Brain microvascular endothelial cell (primary cell): ENCODE measurements around the gene DMTF1.
"Not testable (repeated sequence)": the region's sequence is repeated elsewhere in the genome, so short reads cannot be mapped to it uniquely, and the experiment has no call there.

Source experiments
- DNase-seq: peaks from one replicate; pipeline ENCODE4 v3.0.0-alpha.2; 2020
- H3K27ac ChIP-seq: fragments of 250-450 bp; sonication (Bioruptor Pico); 2 replicates; pipeline ENCODE4 v1.5.1; 2020; ENCODE audit warnings: mild to moderate bottlenecking, moderate library complexity
- H3K27me3 ChIP-seq: fragments of 250-450 bp; sonication (Bioruptor Pico); replicated peaks from 2 replicates; pipeline ENCODE4 v1.5.1; 2020; ENCODE audit warnings: mild to moderate bottlenecking
- H3K36me3 ChIP-seq: fragments of 250-450 bp; sonication (Bioruptor Pico); replicated peaks from 2 replicates; pipeline ENCODE4 v1.5.1; 2020; ENCODE audit warnings: mild to moderate bottlenecking
- H3K4me3 ChIP-seq: 2 replicates; pipeline ENCODE4 v1.5.1; 2011; ENCODE audit warnings: low read depth, mild to moderate bottlenecking, control low read depth, low read length, moderate library complexity
- in situ Hi-C: cut with HindIII; loops from 2 replicates; pipeline ENCODE4 v1.10.0; 2017; ENCODE audit warnings: low sequenced_read_pairs, low pct_ligation_motif_present
- TF ChIP-seq, protein P1 (sequence below): IDR thresholded peaks from 2 replicates; pipeline ENCODE4 v1.5.1; 2011; ENCODE audit warnings: low read depth, mild to moderate bottlenecking, moderate library complexity, low read length, control low read depth, inconsistent platforms; ENCODE audit errors: missing control alignments

DMTF1 gene

DNA sequence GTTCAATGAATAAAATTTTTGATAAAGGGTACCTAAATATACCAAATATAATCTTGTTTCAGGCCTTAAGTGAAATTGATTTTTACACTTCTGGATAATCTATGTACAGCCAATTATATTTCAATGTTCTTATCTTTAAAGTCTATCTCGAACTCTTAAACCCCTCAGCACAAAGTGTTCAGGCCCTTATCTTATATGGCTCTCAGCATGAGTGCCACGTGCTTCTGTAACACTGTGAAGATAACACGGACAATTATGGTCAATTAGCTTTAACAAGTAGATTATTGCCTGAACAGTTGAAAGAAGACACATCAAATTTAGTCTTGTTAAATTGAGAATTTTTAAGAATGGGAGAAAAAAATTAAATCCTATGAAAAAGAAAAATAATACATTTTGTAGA is 40.4 kb upstream of the DMTF1 start:
- no peak overlapping the region for H3K4me3 ChIP-seq
- no peaks in the 10 kb centered on the region for H3K27me3 ChIP-seq
- H3K36me3 ChIP-seq = no peaks in the 10 kb centered on the region
- TF ChIP-seq, protein P1, sequence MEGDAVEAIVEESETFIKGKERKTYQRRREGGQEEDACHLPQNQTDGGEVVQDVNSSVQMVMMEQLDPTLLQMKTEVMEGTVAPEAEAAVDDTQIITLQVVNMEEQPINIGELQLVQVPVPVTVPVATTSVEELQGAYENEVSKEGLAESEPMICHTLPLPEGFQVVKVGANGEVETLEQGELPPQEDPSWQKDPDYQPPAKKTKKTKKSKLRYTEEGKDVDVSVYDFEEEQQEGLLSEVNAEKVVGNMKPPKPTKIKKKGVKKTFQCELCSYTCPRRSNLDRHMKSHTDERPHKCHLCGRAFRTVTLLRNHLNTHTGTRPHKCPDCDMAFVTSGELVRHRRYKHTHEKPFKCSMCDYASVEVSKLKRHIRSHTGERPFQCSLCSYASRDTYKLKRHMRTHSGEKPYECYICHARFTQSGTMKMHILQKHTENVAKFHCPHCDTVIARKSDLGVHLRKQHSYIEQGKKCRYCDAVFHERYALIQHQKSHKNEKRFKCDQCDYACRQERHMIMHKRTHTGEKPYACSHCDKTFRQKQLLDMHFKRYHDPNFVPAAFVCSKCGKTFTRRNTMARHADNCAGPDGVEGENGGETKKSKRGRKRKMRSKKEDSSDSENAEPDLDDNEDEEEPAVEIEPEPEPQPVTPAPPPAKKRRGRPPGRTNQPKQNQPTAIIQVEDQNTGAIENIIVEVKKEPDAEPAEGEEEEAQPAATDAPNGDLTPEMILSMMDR = no peak
- no peak overlapping the region for H3K27ac ChIP-seq
- DNase-seq = no peak
- in situ Hi-C loops = no loop called here

DNA sequence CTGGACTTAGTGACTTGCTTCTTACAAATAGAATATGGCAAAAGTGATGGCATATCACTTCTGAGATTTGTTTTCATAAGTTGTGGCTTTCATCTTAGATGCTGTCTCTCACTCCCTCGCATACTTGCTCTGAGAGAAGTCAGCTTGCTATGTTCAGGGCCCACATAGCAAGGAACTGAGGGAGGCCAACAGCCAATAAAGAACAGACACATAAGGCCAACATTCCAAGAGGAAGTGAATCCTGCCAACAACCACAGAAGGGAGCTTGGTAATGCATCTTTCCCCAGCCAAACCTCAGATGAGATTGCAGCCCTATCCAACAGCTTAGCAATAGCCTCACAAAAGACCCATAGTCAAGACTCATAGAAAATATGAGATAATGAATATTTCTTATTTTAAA is 39.2 kb upstream of the DMTF1 start:
- in situ Hi-C loops = no loop called here
- peak; percentile 49 for DNase-seq
- Histone ChIP-seq H3K4me3 (no peak overlapping the region), H3K36me3 (no peaks in the 10 kb centered on the region), H3K27ac (no peak overlapping the region), H3K27me3 (no peaks in the 10 kb centered on the region)
- TF ChIP-seq, protein P1 = no peak

DNA sequence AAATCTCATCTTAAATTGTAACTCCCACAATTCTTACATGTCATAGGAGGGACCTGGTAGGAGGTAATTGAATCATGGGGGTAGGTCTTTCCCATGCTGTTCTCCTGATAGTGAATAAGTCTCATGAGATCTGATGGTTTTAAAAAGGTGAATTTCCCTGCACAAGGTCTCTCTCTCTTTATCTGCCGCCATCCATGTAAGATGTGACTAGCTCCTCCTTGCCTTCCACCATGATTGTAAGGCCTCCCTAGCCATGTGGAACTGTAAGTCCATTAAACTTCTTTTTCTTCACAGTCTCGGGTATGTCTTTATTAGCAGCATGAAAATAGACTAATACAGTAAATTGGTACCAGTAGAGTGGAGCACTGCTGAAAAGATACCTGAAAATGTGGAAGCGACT is 38.3 kb upstream of the DMTF1 start:
- in situ Hi-C loops = not testable (repeated sequence)

DNA sequence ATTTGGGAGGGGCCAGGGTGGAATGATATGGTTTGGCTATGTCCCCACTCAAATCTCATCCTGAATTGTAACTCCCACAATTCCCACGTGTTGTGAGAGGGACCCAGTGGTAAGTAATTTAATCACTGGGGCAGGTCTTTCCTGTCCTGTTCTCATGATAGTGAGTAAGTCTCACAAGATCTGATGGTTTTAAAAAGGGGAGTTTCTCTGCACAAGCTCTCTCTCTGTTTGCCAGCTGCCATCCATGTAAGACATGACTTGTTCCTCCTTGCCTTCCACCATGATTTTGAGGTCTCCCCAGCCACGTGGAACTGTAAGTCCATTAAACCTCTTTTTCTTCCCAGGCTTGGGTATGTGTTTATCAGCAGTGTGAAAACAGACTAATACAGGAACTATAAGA is 36.5 kb upstream of the DMTF1 start:
- H3K27ac ChIP-seq, DNase-seq, H3K36me3 ChIP-seq, H3K4me3 ChIP-seq, H3K27me3 ChIP-seq, in situ Hi-C loops: not testable (repeated sequence)

More for the DNA sequence above, 38.3 kb upstream of the DMTF1 start:
- not testable (repeated sequence) for H3K4me3 ChIP-seq, H3K27ac ChIP-seq, H3K36me3 ChIP-seq, DNase-seq, H3K27me3 ChIP-seq

DNA sequence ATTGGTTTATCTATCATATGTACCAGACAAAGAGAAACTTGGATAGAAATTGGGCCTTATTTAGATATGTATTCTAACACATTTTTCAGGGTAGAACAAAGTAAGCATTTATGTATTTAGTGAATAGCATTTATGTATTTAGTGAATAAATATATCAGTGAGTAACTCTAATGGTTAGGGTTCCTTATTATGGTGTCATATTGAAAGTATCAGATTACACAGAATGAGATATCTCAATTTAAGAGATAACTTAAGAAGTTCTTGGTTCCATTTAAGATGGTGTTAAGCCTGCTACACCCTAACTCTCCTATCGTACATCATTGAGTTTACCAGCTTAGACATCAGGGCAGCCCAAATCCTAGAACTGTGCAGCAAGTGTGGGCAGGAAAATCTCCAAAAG is 35.9 kb upstream of the DMTF1 start:
- Histone ChIP-seq H3K4me3 (no peak overlapping the region), H3K27ac (no peak overlapping the region), H3K36me3 (no peaks in the 10 kb centered on the region), H3K27me3 (no peaks in the 10 kb centered on the region)
- no peak for DNase-seq
- in situ Hi-C loops = no loop called here
- TF ChIP-seq, protein P1 = no peak

DNA sequence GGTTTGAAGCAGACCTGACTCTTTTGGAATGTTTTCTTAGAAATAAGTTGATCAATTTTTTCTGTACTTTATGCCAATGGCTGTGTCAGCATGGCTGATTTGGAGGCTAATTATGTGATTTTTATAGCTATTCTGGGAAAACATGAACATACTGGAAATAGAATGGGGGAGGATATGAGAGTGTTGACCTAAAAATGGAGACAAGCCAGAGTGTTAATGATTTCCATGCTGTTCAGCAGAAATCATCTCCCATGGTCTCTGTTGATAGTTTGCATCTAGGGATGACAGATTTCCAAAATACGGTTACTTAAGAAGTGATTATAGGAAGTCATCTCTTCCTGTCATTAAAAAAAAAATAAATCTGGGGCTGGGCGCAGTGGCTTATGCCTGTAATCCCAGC is 32.7 kb upstream of the DMTF1 start:
- Histone ChIP-seq H3K4me3 (no peak overlapping the region), H3K27me3 (no peaks in the 10 kb centered on the region), H3K36me3 (no peaks in the 10 kb centered on the region), H3K27ac (no peak overlapping the region)
- in situ Hi-C loops = no loop called here
- DNase-seq = no peak
- TF ChIP-seq, protein P1 = no peak

DNA sequence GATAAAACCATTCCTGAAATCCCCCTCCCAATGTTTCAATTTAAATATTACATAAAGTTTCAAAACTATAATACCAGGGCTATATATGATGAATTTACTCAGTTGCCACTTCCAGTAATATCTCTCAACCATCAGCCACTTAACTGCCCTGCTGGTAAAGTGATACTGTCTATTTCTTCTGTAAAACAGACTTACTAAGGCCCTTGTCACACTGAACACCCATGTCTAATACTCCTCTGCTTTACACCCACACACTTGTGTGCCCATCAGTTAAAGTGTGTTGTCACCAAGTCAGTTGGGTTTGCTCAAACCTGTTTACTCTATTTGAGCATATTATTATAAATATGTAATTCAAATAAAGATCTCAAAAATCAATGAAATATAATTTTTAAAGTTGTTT is 29.1 kb upstream of the DMTF1 start:
- Histone ChIP-seq H3K36me3 (no peaks in the 10 kb centered on the region), H3K27me3 (no peaks in the 10 kb centered on the region), H3K27ac (no peak overlapping the region), H3K4me3 (no peak overlapping the region)
- TF ChIP-seq, protein P1 = no peak
- in situ Hi-C loops = no loop called here
- no peak for DNase-seq
